ENCODE data around the gene LUM. TPM values are rescaled to one million over a fixed set of nuclear protein-coding genes. Genes with fewer than 3 reads are reported as not detected.

Gene LUM
- total and polyA plus RNA-seq, 2 of the 4 experiments (the other 2 are of a cell fraction) = 50.0 to 70.5 TPM

DNA sequence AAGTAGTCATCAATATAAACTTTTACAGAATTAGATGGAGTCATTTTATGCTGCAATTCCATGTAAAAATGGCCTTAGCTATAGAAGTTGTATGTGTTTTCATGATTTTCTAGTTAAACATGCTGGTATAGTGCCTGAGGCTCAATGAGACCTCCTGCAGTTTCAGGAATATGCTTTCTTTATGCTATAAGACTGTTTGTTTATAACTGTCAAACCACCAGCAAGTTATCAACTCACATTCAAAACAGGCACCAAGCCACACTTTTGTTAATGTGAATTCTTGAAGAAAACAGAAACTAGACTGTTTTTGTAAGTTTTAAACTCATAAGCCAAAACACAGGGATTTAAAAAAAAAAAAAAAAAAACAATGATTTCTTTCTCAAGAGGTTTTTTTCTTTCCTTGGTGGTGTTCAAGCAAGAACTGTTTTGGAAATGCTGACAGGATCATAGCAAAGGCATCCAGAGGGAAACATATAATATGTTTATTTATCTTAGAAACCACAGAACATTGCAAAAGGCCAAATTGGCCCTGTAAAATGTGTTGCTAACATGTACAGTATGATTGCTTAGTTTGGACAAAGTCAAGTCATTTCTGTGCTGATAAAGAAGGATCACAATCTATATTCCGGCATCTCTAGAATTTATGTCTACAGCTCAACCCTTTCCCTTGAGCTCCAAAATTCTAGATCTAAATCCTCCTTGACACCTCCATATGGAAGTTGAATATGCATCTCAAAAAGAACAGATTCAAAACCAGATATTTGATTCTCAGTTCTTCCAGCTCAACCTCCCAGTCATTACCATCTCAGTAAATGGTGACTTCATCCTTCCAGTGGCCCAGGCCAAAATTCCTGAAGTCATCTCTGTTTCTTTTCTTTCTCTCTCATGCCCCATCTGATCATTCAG lies 29.0 kb upstream of the LUM start:
- H3K23ac ChIP-seq (ENCODE audit: low read depth, low read length) = peak overlapping the region; percentile 78
- TF ChIP-seq CEBPB (IDR thresholded peaks at IDR 0.05; ENCODE audit: low read depth, low read length) (peak; percentile 92), CHD1 (IDR thresholded peaks at IDR 0.05; ENCODE audit: low read depth, low read length) (no peak), SMC3 (IDR thresholded peaks at IDR 0.05; ENCODE audit: low read depth, low read length) (no peak), MAFK (IDR thresholded peaks at IDR 0.05; ENCODE audit: low read depth, low read length) (peak; percentile 39; the same call in 1 of the 2 replicates), FOS (IDR thresholded peaks at IDR 0.05; ENCODE audit: low read depth, low read length) (peak; percentile 49; the same call in 1 of the 2 replicates), MXI1 (IDR thresholded peaks at IDR 0.05; ENCODE audit: borderline replicate concordance, low read depth, low read length) (no peak), RCOR1 (IDR thresholded peaks at IDR 0.05; ENCODE audit: insufficient replicate concordance, low read length) (no peak), NFE2L2 (IDR thresholded peaks at IDR 0.05; ENCODE audit: low read depth, low read length) (no peak), RFX5 (IDR thresholded peaks at IDR 0.05; ENCODE audit: low read depth, low read length) (no peak)
- TF ChIP-seq, protein P1, sequence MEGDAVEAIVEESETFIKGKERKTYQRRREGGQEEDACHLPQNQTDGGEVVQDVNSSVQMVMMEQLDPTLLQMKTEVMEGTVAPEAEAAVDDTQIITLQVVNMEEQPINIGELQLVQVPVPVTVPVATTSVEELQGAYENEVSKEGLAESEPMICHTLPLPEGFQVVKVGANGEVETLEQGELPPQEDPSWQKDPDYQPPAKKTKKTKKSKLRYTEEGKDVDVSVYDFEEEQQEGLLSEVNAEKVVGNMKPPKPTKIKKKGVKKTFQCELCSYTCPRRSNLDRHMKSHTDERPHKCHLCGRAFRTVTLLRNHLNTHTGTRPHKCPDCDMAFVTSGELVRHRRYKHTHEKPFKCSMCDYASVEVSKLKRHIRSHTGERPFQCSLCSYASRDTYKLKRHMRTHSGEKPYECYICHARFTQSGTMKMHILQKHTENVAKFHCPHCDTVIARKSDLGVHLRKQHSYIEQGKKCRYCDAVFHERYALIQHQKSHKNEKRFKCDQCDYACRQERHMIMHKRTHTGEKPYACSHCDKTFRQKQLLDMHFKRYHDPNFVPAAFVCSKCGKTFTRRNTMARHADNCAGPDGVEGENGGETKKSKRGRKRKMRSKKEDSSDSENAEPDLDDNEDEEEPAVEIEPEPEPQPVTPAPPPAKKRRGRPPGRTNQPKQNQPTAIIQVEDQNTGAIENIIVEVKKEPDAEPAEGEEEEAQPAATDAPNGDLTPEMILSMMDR (conservative IDR thresholded peaks at IDR 0.05; ENCODE audit: low read depth, low read length) = no peak
- H3K27me3 ChIP-seq (ENCODE audit: control insufficient read depth, insufficient read depth, low read length) = no peaks in the 10 kb centered on the region
- dilution Hi-C loops (cut with HindIII; ENCODE audit: low sequenced_read_pairs, unreplicated experiment) = no loop called here
- H3K4ac ChIP-seq (ENCODE audit: low read depth, low read length) = peak overlapping the region; percentile 93; the same call in 1 of the 2 replicates
- CTCF ChIA-PET = interaction anchor here (0.6 to 1.0 kb wide), 2 partner anchors 103 to 188 kb away, joined by 3 read pairs; no protein-coding TSS in a partner anchor
- H3K56ac ChIP-seq (ENCODE audit: extremely low read depth, insufficient read depth, low read length) = peak overlapping the region; percentile 37; the same call in 1 of the 2 replicates
- no peak overlapping the region for H2BK15ac ChIP-seq (ENCODE audit: low read depth, low read length)
- BruUV-seq (replicated peaks) = no TSS peak
- intact Hi-C loops (cut with micrococcal nuclease) = loop anchor here (1.0 kb wide), 2 partner anchors 29 to 162 kb away; partner anchors contain the start of gene LUM
- H3K14ac ChIP-seq (replicated peaks; ENCODE audit: low read depth, low read length) = peak overlapping the region; percentile 87
- H4K20me1 ChIP-seq (ENCODE audit: insufficient read depth, low read length) = no peaks in the 10 kb centered on the region
- H3K18ac ChIP-seq (ENCODE audit: low read depth, low read length) = peak overlapping the region; percentile 95
- in situ Hi-C loops (cut with MboI; ENCODE audit: low sequenced_read_pairs) = loop anchor here (10.0 kb wide), 1 partner anchor 155 kb away; no protein-coding TSS in a partner anchor
- H3K9me1 ChIP-seq (ENCODE audit: insufficient read depth, low read length) = peaks cover 8% of the 10 kb centered on the region
- H3K4me3 ChIP-seq (ENCODE audit: insufficient read depth, low read depth, low read length) = no peak overlapping the region
- H2AFZ ChIP-seq (replicated peaks; ENCODE audit: low read length, poor library complexity) = no peak overlapping the region
- peak overlapping the region; percentile 93; the same call in 1 of the 2 replicates for H3K27ac ChIP-seq (ENCODE audit: insufficient read depth, low read length)
- peak overlapping the region; percentile 56; the same call in 1 of the 2 replicates for H3K4me2 ChIP-seq (ENCODE audit: low read depth, low read length)
- peak; percentile 95 for DNase-seq
- POLR2A ChIA-PET (ENCODE audit: unreplicated experiment) = no interaction called here
- H4K5ac ChIP-seq (ENCODE audit: low read depth, low read length) = peak overlapping the region; percentile 85; the same call in 1 of the 2 replicates
- ATAC-seq (ENCODE audit: low read depth) = peak; percentile 53
- peaks cover 7% of the 10 kb centered on the region; the same call in 1 of the 2 replicates for H3K36me3 ChIP-seq (ENCODE audit: control insufficient read depth, insufficient read depth, low read length)
- peak overlapping the region; percentile 93 for H2BK120ac ChIP-seq (ENCODE audit: low read depth, low read length)
- H3K9ac ChIP-seq (ENCODE audit: low read depth, low read length) = no peak overlapping the region
- peak overlapping the region; percentile 96 for H2BK5ac ChIP-seq (ENCODE audit: low read depth, low read length, poor library complexity, severe bottlenecking)
- WGBS, 2 experiments (ENCODE audit: extremely low coverage in 2 of 2, insufficient read length in 1 of 2) = no CpG with 5 or more reads among the region's 1 CpG
- peak overlapping the region; percentile 28 to 83; a peak in 3 of 4 replicates for H4K8ac ChIP-seq (ENCODE audit: low read depth in 2 of 2, low read length in 2 of 2)
- H3K79me1 ChIP-seq (ENCODE audit: low read depth in 1 of 2, low read length in 2 of 2) = peaks cover 0 to 4% of the 10 kb centered on the region in 2 experiments; a peak in 1 of 4 replicates
- H2AK5ac ChIP-seq (ENCODE audit: low read depth, low read length) = no peak overlapping the region
- H4K91ac ChIP-seq (ENCODE audit: insufficient read depth, low read depth, low read length) = peak overlapping the region; percentile 77
- H2BK20ac ChIP-seq (ENCODE audit: low read depth, low read length) = peak overlapping the region; percentile 92; the same call in 1 of the 2 replicates
- no peak overlapping the region for H2AK9ac ChIP-seq (replicated peaks; ENCODE audit: low read depth, low read length, poor library complexity)
- peaks cover 16% of the 10 kb centered on the region for H3K4me1 ChIP-seq (ENCODE audit: control insufficient read depth, insufficient read depth, low read length)
- no peaks in the 10 kb centered on the region for H3K9me3 ChIP-seq (ENCODE audit: control insufficient read depth, insufficient read depth, low read length)
